ENCODE results near the gene GPR176. TPM values are rescaled to one million over a fixed set of nuclear protein-coding genes. Genes with fewer than 3 reads are reported as not detected.
A peak's percentile ranks its signal among the peaks of the same experiment; 100 is the strongest.

Gene GPR176
- total RNA-seq, 4 donors from 2014 or later: 1.6 to 11.8 (median 4.6) TPM

DNA sequence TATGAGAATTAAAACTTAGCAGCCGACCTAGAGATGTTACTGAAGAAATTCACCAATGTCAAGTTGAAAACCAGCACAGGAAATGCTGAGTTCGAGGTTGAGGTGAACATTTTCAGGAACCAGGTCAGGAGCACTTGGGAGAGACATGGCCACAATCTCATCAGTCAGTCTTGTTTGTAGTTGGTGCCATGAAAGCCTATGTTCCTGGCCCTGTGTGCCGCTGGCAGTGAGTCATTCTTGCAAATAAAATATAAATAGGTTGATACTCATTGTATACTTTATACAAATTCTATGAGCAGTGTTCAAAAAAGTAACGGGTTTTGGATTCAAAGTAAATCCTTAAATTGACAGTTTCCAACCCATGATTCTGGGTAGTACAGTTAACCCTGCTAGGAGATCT is 135.9 kb downstream of the GPR176 start:
- ATAC-seq: no peak
- no peaks in the 10 kb centered on the region for H3K36me3 ChIP-seq
- WGBS, 2 donors (ENCODE audit: low coverage in 1 of 2): 20 to 30% methylated on average over 2 to 3 of the region's 4 CpGs
- TF ChIP-seq CTCF (IDR thresholded peaks at IDR 0.05) (no peak), POLR2AphosphoS5 (IDR thresholded peaks at IDR 0.05) (no peak), POLR2A (IDR thresholded peaks at IDR 0.05) (no peak), EP300 (IDR thresholded peaks at IDR 0.05) (no peak)
- no peaks in the 10 kb centered on the region for H3K9me3 ChIP-seq
- H3K27me3 ChIP-seq: no peaks in the 10 kb centered on the region
- peak overlapping the region in 1 of 2 donors; percentile 76 for H3K4me3 ChIP-seq
- peaks cover 3 to 56% (median 5%) of the 10 kb centered on the region in 3 donors for H3K4me1 ChIP-seq
- H3K27ac ChIP-seq: peak overlapping the region; percentile 22 to 90 (median 88)

DNA sequence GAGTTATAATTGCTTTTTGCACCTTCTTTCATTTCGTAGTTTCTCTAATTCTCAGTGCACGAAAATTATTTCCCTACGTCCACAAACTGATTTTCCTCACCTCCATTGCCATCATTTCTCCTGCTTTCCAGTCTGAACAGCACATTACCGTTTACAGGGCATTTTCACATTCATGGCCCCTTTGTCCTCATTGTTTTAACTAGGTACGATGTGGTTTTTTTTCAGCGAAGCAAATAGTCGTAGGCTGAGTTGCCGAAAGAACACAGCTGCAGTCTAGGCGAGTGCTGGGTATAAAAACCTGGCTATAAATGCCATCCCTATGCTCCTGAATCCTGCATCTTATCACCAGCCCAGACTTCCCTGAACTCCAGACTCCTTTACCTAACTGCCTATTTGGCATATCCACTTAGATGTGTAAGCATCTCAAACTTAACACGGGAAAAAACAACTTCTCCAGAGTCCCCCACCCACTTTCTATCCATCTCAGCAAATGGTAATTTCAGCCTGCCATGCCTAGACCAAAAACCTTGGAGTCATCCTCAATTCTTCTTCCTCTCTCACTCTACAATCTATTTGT is 136.7 kb downstream of the GPR176 start:
- H3K4me1 ChIP-seq: peaks cover 3 to 48% (median 5%) of the 10 kb centered on the region in 3 donors
- no peak for TF ChIP-seq CTCF (IDR thresholded peaks at IDR 0.05)
- TF ChIP-seq EP300 (IDR thresholded peaks at IDR 0.05): no peak
- TF ChIP-seq POLR2AphosphoS5 (IDR thresholded peaks at IDR 0.05): no peak
- TF ChIP-seq POLR2A (IDR thresholded peaks at IDR 0.05): no peak
- no peaks in the 10 kb centered on the region for H3K36me3 ChIP-seq
- peak overlapping the region; percentile 57 to 90 (median 88) for H3K27ac ChIP-seq
- no peaks in the 10 kb centered on the region for H3K27me3 ChIP-seq
- WGBS, 2 donors (ENCODE audit: low coverage in 1 of 2): 1 to 2% methylated on average over 6 to 10 of the region's 10 CpGs
- H3K4me3 ChIP-seq: peak overlapping the region; percentile 76 to 89
- ATAC-seq: no peak
- H3K9me3 ChIP-seq: no peaks in the 10 kb centered on the region

DNA sequence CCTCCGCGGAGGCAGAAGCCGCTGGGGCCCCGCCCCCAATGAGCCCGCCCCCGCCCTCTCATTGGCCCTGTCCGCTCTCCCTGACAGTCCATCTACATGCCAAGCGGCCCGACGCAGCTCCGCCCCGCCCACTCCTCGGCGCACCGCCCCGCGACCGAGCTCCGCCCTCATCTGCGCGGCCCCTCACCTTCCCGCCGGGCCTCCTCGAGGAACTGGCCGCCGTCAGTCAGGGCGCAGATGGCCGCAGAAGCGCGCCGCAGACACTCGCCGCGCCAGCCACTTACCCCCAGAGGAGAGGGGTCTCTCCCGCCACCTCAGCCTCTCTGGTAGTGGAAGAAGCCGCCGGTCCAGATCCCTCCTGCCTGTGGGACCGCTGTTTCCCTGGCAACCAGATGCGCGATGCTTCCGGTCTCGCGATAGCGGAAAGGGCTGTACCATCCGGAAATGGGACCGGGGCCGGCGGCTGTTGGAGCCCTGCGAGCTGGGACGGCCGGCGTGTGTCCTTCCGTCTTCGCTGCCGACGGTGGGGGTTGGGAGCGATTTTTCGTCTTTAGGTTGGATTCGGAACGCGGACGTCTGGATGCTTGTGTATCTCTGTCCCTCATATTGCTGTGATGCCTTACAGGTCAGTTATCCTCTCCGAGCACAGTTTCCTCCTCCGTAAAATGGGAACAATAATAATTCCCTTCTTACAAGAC is 137.5 kb downstream of the GPR176 start, which contains the start of gene FSIP1:
TSS of gene FSIP1 (minus strand) at position 401 of the 698 bp plus-strand sequence. CDS start 6,317 bp downstream, outside the sequence.
- Histone ChIP-seq H3K4me3 (peak within 1 kb of the TSS; percentile 76 to 89), H3K9me3 (no peaks in the 10 kb centered on the region), H3K36me3 (no peaks in the 10 kb centered on the region), H3K27me3 (no peaks in the 10 kb centered on the region), H3K27ac (peak within 1 kb of the TSS; percentile 57 to 90 (median 88)), H3K4me1 (peaks cover 3 to 45% (median 5%) of the 10 kb centered on the region in 3 donors)
- WGBS, 2 donors (ENCODE audit: low coverage in 1 of 2): 0% methylated on average over 2 to 9 of the region's 64 CpGs
- ATAC-seq: peak; percentile 100
- TF ChIP-seq EP300 (IDR thresholded peaks at IDR 0.05) (no peak), POLR2A (IDR thresholded peaks at IDR 0.05) (peak; percentile 33 to 53), CTCF (IDR thresholded peaks at IDR 0.05) (peak in 1 of 4 experiments; percentile 16), POLR2AphosphoS5 (IDR thresholded peaks at IDR 0.05) (peak; percentile 73)

- H3K27ac ChIP-seq: peak overlapping the region; percentile 34 to 90 (median 88)
- WGBS, 2 donors (ENCODE audit: low coverage in 1 of 2): 55 to 68% methylated on average over 2 of the region's 2 CpGs
These were observed 138.1 kb downstream of the GPR176 start for GRCh38 chr15:39781967-39782302.

More at GRCh38 chr15:39781967-39782302, 138.1 kb downstream of the GPR176 start:
- peaks cover 3 to 45% (median 5%) of the 10 kb centered on the region in 3 donors for H3K4me1 ChIP-seq
- H3K4me3 ChIP-seq: peak overlapping the region; percentile 76 to 89
- no peaks in the 10 kb centered on the region for H3K9me3 ChIP-seq
- no peaks in the 10 kb centered on the region for H3K27me3 ChIP-seq
- no peaks in the 10 kb centered on the region for H3K36me3 ChIP-seq
- no peak for TF ChIP-seq CTCF (IDR thresholded peaks at IDR 0.05)
- no peak for TF ChIP-seq POLR2AphosphoS5 (IDR thresholded peaks at IDR 0.05)
- no peak for TF ChIP-seq POLR2A (IDR thresholded peaks at IDR 0.05)
- TF ChIP-seq EP300 (IDR thresholded peaks at IDR 0.05): no peak
- ATAC-seq: no peak
